Jurkat, Clone E6-1 (cell line): ENCODE results near the gene CDH22.

Source experiments
- DNase-seq: peaks from one replicate; pipeline ENCODE4 v3.0.0-alpha.2; 2011; ENCODE audit warnings: low read depth, low spot score
- H3K4me3 ChIP-seq: 2 replicates; pipeline ENCODE4 v1.5.1; 2011; ENCODE audit warnings: mild to moderate bottlenecking, low read length, control low read depth, moderate library complexity

Gene CDH22

DNA sequence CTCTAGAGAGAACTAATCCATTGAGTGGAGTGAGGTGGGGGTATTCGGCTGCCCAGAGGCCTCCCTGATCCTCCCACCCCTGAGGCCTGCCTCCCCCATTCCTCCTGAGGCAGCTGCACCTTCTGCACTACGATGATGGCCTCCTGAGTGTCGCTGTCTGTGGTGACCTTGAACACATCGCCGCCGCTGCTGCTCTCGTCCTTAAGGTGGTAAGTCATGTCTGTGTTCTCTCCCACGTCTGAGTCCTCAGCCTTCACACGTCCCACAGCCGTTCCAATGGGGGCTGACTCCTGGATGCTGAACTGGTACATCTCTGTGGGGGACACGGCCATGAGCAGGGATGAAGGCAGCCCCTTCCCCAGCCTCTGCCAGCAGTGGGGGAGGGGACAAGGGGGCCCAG is 95.4 kb downstream of the CDH22 start:
- H3K4me3 ChIP-seq: no peak overlapping the region
- no peak for DNase-seq

DNA sequence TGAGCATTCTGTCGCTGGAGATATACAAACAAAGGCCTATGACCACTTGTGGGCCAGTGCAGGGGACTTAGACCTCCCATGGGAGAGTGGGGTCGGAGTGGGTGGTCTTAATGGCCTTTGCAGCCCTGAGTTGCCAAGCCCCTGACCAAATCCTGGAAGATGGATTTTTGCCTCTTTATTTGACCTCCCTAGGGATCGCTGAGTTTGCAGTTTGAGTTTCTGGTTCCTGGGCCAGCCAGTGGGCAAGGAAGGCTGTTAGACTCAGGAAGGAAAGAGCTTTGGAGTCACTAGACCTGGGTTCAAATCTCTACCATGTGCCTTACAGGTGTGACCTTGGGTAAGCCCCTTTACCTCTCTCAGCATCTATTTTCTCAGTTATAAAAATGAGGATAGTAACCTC is 96.0 kb downstream of the CDH22 start:
- no peak overlapping the region for H3K4me3 ChIP-seq
- no peak for DNase-seq

DNA sequence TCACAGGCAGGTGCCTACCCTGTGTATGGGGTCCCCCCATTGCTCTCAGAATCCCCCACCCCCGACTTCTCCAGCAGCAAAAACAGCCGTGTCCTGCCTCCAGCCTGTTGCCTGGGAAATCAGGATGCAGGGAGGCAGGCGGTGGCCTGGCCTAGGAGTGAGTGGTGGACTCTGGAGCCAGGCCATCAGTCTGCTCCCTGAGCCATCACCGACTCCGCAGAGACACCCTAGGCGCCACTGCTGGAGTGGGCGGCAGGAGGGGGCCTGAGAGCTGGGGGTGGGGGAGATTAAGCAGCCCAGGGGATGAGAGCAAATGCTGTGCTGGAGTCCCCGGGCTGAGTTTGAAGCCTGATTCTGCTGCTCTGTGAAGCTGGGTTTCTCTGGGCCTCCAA is 97.0 kb downstream of the CDH22 start:
- DNase-seq: no peak
- no peak overlapping the region for H3K4me3 ChIP-seq

DNA sequence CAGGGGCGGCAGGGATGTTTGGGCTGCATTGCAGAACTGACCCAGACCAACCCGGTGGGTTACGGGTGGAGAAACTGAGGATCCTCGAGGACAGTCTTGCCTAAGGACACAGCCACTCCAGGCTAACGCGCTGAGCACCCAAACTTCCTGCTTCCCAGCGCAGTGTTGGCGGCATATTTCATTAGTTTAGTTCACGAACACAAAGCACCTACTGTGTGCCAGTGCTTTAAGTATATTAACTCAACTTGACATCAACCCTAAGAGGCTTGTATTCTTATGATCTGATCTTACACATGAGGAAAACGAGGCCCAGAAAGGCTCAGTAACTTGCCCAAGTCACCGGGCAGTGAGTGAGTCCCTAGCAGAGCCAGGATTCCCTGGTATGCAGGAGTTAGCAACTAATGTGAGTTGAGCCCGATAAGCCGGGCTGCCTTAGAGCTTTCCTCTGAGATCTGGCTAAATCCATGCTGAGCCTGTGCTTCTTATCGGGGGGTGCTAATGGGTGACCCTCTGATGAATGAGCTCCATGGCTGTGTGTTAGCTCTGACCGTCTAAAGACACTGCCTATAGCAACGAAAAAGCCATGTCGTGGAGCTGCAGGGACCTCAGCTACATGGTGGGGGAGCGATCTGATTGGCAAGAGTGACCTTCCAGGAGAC is 97.5 kb downstream of the CDH22 start:
- DNase-seq: no peak
- no peak overlapping the region for H3K4me3 ChIP-seq

DNA sequence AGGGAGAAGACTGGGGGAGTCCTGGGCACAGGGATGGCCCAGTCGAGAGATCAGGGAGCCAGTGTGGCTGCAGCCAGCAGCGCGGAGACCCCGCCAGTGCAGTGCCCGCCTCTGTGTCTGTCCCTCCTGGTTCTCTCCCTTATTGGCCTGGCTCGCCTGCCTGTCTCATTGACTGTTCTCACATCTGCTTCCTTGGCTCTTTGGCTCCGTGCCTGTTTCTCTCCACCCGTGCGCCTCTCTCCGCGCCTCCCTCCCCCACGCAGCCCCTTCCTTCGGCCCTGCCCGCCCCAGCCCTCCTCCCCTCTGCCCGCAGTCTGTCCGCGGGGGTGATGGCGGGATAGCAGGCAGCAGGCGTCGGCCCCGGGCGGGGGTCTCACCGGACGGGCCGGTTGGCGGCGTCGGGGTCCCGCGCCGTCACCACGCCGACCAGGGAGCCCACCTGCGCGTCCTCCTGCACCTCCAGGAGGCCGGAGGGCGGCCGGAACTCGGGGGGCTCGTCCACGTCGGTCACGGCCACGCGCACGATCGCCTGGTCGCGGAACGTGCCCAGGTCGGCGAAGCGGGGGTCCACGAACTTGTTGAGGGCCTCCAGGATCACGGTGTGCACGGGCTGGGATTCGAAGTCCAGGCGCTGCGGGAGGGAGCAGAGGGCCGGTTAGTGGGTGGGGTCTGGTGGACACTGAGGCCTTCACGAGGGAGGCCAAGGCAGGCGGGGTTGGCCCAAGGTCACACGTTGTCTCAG is 98.2 kb downstream of the CDH22 start:
- no peak for DNase-seq
- no peak overlapping the region for H3K4me3 ChIP-seq

DNA sequence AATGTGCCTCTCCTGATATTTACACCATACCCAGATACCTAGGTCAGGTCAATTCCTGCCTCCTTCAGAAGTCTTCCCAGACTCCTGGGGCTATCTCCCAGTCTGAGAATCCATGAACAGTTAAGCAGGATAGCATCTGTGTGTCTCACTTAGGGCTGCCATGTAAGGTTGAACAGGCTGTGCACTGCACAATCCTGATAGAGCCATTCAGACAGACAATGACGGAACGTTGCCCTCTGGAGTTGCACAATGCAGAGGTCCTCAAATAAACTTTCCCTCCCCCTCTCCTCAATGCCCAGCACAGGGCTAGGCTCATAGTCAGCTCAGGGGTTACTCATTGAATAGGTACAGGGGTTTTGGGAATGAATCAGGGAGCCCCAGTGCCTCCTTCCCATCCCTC is 100.5 kb downstream of the CDH22 start:
- H3K4me3 ChIP-seq: no peak overlapping the region
- DNase-seq: no peak

DNA sequence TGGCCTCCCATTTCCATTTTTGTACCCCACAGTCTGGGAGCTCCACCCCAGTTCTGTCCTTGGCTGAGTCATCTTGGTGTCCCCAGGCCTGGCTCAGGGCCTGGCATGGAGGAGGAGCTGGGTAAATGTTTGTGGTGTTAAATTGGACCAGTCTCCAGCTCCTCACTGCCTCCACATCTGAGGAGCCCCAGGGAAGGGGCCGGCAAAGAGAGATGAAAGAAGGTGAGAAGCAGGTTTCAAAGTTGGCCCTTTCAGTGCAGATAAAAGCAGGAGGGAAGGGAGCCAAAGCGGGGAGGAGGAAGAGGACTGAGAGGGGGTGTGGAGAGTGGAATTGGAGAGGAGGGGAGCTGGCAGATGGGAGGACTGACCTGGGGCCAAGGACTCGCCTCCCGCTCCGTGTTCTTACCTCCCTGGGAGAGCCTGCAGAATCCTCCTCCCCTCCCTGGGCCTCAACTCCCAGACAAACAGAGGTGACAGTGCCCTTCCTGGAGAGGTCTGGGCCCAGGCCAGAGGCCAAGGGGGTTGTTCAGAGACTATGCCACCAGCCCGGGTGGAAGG is 101.2 kb downstream of the CDH22 start:
- DNase-seq: no peak
- H3K4me3 ChIP-seq: no peak overlapping the region

DNA sequence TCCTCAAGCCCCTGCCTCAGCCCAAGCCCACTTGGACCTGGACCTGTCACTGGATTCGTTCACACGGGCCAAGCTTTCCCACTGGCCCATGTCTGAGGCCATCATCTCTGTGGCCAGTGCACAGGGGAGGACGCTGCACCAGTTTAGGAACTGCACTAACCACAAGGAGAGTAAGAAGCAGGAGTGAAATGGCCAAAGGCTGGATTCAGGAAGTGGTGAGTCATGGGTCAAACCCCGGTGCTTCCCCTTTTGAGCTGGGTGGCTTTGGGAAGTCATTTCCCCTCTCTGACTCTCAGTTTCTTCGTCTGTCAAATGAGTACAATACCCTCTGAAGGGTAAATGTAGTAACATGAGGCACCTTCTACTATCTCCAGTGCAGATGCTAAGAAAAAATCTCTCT is 102.3 kb downstream of the CDH22 start:
- DNase-seq: no peak
- H3K4me3 ChIP-seq: no peak overlapping the region

DNA sequence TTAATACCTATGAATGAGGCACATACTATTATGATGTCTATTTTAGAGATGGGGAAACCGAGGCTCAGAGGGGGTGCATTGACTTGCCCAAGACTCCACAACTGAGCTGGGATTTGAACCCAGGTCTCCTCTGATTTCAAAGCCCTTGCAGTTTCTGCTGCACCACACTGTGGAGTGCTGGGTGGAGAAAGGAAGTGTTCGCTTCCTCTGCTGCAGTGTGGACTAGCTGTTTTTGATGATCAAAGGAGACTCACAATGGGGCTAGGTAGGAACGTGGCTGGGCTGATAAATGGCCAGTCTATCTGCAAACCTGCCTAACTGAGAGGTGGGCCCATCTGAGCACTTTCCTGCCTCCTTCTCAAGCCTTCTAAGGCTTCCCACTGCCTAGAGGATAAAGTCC is 102.9 kb downstream of the CDH22 start:
- no peak overlapping the region for H3K4me3 ChIP-seq
- DNase-seq: peak; percentile 25

DNA sequence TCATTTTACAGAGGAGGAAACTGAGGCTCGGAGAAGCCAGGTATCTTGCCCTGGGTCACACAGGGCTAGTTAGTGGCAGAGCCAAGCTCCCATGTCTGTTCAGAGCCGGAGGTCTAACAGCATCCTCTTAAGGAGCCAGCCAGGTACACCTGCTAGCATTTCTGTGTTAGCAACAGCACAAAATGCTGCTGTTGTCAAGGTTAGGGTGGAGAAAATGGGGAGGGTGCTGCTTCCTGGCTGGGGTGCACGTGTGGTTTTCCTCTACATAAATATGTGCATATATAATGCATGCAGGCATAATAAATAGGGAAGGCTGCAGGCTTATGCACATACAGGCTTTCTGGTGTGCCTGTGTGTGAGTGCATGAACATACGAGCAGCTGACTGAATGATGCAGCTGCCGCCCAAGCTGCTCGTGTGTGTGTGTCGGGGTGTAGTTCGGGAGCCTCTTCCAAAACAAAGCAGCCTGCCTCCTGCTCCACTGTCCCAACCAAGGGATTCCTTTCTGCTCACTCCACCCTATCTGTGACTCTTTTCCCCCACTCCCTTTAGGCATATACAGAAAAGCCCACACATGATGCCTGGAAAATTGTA is 103.6 kb downstream of the CDH22 start:
- no peak for DNase-seq
- no peak overlapping the region for H3K4me3 ChIP-seq

DNA sequence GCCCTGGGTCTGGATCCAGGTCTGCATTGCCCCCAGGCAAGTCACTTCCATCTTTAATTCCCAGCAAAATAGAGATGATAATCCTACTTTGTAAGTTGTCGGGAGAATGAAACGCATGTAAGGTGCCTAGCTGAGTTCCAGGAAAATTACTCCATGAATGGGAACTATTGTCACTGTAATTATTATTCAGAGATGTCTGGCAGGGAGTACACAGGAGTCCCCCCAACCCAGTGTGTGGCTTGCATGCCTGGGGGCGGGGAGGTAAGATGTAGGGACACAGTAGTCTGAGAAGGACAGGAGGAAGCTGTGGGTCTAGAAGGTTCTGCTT is 104.8 kb downstream of the CDH22 start:
- no peak overlapping the region for H3K4me3 ChIP-seq
- DNase-seq: no peak

DNA sequence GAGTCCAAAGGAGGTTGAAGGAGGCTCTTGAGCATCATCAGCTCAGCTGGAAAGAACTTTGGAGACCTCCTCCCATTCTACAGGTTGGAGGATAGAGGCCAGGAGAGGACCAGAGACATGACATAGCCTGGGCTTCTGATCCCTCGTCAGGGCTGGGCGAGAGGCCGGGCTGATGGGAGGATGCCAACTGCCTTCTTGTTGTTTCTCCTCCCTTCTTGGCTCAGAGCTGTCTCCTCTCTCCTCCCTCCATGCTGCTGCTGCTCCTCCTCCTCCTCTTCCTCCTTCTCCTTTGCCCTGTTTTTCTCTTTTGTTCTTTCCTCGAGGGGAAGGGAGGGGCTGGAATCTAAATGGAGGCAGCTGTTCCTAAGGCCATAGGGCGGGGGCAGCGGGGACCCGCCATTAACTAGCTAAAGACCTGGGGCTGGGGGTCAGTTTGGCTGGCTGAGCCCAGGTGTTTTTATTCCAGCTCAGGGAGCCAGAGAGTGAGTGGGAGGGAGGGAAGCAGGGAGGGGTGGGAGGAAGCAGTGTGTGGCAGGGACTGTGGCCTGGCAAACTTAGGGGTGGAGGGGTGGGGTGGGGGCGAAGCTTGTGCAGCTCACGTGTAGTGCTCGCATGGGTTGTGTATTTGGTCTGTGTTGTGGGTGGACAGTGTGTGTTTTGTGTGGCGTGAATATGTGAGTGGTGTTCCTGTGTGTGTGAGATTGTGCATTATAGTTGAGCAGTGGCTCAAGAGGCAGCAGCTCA is 105.4 kb downstream of the CDH22 start:
- no peak for DNase-seq
- H3K4me3 ChIP-seq: no peak overlapping the region

DNA sequence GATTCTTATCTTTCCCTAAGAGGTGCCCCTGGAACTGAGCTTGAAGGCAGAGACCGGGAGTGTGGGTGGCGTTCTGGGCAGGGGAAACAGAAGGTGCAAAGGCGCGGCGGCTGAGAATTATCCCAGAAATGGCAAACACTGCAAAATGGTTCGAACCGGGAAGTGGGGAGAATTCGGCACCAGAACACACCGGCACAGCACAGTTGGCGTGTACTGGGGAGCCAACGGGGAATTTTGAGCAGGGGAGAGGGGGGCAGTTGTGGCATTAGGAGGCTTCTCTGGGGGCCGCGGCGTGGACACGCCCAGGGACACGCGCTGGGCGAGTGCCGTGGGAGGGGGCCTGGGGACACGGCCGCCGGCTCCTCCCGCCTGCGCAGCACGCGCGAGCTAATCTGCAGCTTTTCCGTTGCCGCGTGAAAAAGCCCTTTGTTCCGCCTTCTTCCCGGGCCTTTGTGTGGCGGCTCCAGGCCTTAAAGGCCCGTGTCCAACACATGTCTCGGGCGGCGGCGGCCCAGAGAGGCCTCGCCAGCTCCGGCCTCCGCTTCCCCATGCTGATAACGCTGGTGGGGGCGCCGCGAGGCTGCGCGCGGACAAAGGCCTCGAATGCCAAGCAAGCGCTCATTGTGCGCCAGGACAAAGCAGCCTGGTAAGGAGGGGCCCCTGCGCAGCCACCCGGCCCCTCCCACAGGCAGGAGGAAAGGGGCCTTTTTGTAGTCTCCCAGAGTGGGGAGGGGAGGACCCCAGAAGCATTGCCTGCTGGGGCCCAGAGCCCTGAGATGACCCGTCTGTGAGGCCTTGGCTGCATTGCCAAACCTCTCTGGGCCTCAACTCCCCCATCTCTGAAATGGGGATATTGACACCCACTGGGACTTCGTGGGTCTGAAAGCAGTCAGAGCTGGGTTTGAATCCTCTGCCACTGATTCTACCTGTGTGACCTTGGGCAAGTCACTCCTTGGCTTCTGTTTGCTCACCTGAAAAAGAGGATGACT is 107.4 kb downstream of the CDH22 start:
- no peak overlapping the region for H3K4me3 ChIP-seq
- DNase-seq: no peak

DNA sequence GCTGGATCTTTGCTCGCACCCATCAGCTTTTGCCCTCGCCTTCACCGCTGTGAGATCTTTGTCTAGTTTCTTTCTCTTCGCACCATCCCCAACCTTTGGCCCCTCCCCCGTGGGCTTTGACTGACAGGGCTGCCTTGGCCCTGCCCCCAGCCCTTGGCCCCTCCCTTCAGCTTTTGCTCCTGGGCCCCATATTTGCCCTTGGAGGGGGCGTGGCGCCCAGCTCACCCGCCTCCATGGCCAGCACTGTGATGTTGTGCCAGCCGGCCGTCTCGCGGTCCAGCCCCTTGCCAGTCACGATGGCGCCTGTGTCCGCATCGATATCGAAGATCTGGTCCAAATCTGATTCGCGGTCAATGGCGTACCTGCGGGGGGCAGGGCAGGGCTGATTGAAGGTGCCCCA is 109.1 kb downstream of the CDH22 start:
- no peak overlapping the region for H3K4me3 ChIP-seq
- no peak for DNase-seq

DNA sequence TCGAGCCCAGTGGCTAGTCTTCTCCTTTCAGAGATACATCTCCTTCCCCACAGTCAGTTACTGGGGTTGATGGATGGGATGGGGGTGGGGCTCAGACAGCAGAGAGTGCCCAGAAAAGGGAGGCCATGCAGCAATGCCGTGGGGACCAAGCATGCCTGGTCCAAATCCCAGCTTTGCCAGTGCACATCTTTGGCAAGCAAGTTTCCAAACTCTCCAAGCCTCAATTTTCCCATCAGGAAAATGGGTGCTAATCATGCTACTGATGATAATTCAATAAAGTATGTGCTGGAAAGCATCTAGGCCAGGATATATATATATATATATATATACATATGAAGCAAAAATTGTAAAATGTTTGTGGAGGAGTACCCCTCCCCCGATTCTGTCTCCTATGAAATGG is 111.3 kb downstream of the CDH22 start:
- DNase-seq: no peak

DNA sequence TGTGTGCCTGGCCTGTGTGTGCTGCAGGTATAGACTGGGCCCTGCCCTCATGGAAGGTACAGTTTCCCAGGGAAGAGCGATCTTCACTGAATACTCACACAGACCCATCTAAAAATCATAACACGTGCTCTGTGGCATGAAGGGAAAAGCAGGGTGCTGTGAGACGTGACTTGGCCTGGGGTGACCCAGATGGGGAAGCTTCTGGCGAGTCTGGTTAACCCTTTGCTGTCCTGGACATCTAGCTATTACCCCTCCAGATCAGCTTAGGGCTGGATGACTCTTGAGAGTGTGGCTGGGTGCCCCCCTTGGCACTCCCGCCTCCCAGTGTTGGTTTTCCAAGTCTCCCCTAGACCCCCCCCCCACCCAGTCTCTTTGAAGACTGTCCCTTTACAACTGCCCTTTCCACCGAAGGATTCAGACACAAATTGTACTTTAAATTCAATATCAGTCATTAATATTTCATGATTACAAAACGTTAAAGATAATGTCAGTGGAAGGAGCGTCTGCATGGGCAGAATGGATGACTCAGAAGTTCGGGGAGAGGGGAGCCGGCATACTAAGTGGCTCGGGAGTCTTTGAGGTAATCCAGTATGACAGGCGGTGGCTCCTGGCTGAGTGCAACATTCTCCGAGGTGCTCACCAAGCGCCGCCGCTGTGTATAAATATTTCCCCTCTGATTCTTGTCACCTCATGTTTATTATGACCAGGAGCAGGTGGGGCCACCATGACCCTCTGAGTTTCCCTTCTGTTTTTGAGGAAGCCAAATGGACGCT is 112.8 kb downstream of the CDH22 start:
- H3K4me3 ChIP-seq: no peak overlapping the region
- no peak for DNase-seq

More for the DNA sequence above, 111.3 kb downstream of the CDH22 start:
- H3K4me3 ChIP-seq: no peak overlapping the region

DNA sequence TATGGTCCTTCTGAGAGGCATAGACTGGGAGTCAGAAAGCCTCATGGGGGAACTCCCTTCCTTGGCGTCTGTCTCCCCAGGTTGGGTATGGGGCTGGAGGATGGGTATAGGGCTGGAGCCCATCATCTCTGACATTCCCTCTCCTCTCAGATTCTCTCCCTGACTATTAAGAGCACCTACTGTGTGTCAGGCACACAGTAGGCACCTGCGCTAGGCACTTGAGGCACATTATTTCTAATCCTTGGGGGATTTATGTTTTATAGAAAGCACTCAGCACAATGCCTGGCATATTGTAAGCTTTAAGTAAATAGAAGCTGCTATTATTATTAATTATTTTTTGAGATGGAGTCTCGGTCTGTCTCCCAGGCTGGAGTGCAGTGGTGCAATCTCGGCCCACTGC is 113.9 kb downstream of the CDH22 start:
- DNase-seq: no peak
- H3K4me3 ChIP-seq: no peak overlapping the region

DNA sequence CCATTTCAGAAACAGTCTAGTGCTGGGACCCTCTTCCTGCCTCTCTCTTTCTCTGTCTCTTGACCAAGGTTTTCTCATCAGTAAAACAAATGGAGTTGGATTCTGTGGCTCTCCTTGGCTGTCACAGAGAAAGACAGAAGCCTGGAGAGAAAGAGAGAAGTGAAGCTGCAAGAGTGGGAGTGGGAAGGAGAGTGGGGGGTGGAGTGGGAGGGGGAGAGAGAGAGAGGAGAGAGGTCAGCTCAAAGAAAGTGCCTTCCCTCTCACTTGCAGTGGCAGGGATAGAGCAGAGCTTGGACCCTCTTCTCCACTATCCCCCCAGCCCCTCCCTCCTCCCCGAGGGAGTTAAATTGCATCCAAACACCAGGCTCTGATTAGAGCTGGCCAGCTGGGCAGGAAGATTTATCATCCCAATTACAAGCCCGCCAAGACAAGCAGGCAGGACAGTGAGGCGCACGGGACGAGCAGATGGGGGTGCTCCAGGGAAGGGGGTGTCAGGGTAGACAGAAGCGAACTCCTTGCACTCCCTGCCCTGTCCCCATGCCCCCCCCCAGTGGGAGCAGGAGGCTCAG is 115.8 kb downstream of the CDH22 start:
- no peak for DNase-seq
- no peak overlapping the region for H3K4me3 ChIP-seq
